C4-2B (cell line): ENCODE results near the gene KRTAP5-4.
A peak's percentile ranks its signal among the peaks of the same experiment; 100 is the strongest.

Experiments
- H3K27ac ChIP-seq: fragments of 450-650 bp; 2 replicates; pipeline ENCODE4 v1.5.1; 2017
- ZFX ChIP-seq: fragments of 450-650 bp; IDR thresholded peaks from 2 replicates; pipeline ENCODE4 v1.6.1; 2017
- TF ChIP-seq, protein P1 (sequence below): fragments of 450-650 bp; conservative IDR thresholded peaks from 2 replicates; pipeline ENCODE4 v1.5.1; 2017; ENCODE audit warnings: mild to moderate bottlenecking

The KRTAP5-4 gene

DNA sequence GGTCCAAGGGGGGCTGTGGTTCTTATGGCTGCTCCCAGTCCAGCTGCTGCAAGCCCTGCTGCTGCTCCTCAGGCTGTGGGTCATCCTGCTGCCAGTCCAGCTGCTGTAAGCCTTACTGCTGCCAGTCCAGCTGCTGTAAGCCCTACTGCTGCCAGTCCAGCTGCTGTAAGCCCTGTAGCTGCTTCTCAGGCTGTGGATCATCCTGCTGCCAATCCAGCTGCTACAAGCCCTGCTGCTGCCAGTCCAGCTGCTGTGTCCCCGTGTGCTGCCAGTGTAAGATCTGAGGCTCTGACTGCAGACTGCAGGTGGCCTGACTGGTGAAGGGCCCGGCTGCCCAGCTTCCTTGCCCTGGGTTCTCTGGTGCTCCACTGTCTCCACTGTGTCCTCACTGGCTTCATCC is 8.3 kb upstream of the KRTAP5-4 start:
- TF ChIP-seq ZFX: no peak
- TF ChIP-seq, protein P1, sequence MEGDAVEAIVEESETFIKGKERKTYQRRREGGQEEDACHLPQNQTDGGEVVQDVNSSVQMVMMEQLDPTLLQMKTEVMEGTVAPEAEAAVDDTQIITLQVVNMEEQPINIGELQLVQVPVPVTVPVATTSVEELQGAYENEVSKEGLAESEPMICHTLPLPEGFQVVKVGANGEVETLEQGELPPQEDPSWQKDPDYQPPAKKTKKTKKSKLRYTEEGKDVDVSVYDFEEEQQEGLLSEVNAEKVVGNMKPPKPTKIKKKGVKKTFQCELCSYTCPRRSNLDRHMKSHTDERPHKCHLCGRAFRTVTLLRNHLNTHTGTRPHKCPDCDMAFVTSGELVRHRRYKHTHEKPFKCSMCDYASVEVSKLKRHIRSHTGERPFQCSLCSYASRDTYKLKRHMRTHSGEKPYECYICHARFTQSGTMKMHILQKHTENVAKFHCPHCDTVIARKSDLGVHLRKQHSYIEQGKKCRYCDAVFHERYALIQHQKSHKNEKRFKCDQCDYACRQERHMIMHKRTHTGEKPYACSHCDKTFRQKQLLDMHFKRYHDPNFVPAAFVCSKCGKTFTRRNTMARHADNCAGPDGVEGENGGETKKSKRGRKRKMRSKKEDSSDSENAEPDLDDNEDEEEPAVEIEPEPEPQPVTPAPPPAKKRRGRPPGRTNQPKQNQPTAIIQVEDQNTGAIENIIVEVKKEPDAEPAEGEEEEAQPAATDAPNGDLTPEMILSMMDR: no peak

DNA sequence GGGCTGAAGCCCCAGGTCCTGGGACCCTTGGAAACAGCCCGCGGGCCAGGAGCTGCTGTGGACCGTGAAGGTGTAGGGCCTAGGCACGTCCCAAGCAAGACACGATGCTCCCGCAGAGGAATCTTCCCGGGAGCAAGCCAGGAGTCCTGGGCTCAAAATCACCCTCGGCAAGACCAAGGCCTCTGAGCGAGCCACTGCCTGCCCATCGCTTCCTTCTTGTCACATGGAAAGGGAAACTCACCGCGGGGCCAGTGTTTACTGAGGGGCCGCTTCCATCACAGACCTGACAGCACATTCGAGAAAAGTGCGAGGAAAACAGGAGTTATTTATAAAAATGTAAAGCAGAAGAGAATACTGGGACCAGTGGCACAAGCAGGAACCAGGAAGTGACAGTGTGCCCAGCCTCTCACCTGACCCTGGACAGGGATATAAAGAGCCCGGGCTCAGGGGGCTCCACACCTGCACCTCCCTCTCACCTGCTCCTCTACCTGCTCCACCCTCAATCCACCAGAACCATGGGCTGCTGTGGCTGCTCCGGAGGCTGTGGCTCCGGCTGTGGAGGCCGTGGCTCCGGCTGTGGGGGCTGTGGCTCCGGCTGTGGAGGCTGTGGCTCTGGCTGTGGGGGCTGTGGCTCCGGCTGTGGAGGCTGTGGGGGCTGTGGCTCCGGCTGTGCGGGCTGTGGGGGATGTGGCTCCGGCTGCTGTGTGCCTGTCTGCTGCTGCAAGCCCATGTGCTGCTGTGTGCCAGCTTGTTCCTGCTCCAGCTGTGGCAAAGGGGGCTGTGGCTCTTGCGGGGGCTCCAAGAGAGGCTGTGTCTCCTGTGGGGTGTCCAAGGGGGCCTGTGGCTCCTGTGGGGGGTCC is 7.6 kb upstream of the KRTAP5-4 start, which contains the start of gene KRTAP5-5:
Gene KRTAP5-5 (plus strand): TSS at position 450 of the 860 bp plus-strand sequence. CDS start 66 bp downstream, at position 516.
- TF ChIP-seq, protein P1: no peak
- TF ChIP-seq ZFX: no peak
- H3K27ac ChIP-seq: no peak within 1 kb of the TSS

More for the DNA sequence above, 8.3 kb upstream of the KRTAP5-4 start:
- no peak overlapping the region for H3K27ac ChIP-seq

DNA sequence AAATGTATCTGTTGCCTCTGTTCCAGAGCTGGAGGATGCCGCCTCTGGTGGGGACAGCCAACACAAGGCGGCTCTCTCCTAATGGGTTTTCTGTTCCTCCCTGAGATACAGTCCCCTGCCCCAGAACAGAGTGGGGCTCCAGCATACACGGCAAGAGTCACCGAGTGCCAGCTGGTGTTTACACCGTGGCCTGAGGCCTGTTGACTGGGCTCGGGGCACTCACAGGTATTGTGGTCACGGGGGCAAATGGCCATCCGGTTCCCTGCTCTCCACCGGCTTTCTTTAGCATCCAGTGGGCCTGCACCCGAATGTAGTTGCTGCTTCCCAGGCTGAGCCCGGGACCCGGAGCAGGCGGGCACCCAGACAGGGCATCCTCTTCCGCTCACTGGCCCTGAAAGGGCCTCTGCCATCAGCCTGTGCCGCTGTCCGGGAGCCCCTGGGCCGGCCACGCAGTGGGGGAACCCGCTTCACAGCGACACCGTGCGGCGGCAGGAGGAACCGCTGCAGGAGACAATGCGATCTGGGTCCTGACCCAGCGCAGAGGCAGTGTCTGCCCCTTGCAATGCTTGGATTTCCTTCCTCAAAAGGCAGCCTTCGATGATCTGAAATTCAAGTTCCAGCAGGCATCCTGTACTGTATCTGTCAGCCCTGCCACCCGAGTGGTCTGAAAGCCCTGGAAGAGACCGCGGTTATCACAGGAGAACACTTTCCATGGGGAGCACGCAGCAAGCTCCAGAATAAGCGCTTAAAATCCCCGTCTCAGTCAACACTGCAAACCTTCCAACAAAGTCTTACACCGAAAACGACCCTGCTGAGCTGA is 6.8 kb upstream of the KRTAP5-4 start:
- no peak overlapping the region for H3K27ac ChIP-seq
- TF ChIP-seq ZFX: no peak
- TF ChIP-seq, protein P1: peak; percentile 97

DNA sequence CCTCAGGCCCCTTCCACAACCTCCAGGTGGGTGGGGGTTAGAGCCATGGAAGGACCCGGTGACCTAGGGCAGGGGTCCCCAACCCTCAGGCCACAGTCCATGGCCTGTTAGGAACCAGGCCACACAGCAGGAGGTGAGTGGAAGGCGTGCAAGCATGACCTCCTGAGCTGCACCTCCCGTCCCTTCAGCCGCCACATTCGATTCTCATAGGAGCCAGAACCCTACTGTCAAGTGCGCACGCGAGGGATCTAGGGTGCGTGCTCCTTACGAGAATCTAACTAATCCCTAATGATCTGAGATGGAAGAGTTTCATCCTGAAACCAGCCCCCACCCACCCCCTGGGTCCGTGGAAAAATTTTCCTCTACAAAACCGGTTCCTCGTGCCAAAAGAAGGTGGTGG is 3.6 kb upstream of the KRTAP5-4 start:
- TF ChIP-seq, protein P1: no peak
- TF ChIP-seq ZFX: no peak
- no peak overlapping the region for H3K27ac ChIP-seq

DNA sequence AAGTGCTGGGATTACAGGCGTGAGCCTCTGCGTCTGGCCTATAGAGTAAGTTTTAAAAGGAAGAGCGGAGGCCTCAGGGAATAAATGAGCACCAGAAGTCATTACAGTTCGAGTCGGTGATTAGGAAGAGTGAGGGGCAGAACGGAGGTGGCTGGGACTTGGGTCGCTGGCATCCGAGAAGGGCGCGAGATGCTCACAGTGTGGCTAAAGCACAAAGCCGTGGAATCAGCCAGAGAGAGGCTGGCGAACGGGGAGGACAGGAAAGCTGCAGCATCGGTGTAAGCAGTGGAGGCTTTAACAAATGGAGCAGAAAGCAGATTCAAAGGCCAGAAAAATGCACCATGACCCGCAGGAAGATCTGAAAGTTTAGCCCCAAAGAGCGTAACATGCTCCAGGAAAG is 2.7 kb upstream of the KRTAP5-4 start:
- H3K27ac ChIP-seq: no peak overlapping the region
- TF ChIP-seq ZFX: no peak
- TF ChIP-seq, protein P1: no peak

DNA sequence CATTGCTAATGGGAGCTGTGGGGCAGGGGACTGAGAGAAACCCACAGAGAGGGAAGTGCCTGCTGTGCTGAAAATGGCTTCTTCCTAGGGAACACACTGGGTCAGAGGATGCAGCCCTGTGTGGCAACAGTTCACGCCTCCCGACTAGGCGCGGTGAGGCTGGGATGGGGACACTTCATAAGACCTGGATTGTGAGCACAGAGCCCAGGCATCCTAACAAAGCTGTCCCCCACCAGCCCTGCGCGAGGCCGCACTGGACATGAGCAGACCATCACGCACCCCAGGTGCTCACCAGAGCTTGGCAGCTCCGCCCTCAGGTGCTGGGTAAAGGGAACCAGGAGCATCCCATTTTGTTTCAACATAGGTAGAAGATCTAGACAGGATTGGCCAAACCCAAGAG is 1.8 kb upstream of the KRTAP5-4 start:
- no peak for TF ChIP-seq ZFX
- TF ChIP-seq, protein P1: no peak
- H3K27ac ChIP-seq: no peak overlapping the region

DNA sequence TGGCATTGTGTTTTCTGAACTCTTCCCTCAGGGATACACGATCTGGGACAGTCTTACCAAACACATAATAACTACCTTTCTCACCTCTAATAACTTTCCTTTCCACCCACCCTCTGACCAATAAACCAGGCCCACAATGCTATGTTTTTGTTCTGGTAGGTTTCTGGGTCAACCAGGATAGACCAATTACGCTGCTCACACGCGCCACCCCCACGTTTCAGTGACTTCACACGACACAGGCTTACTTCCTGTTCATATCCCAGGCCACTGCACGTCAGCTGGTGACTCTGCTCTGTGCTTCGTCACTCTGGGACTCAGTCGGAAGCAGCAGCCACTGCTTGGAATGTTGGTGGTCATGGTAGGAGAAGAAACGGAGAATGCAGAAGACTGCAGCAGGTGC is 2.5 kb downstream of the KRTAP5-4 start:
- no peak overlapping the region for H3K27ac ChIP-seq
- TF ChIP-seq, protein P1: no peak
- TF ChIP-seq ZFX: no peak
